Body of pancreas (tissue), 4 donors: Measurements from ENCODE around the gene IFNA16.

Experiments
- CTCF ChIP-seq, 7 experiments: fragments of 450-650 bp in 4 of 7; fragments of 200-600 bp in 3 of 7; sonication (generic) in 3 of 7; IDR thresholded peaks; one replicate each; pipeline ENCODE4 v1.5.1; 2016 to 2019; ENCODE audit warnings: antibody characterized with exemption in 7 of 7
- POLR2A ChIP-seq, 3 donors: fragments of 450-650 bp; IDR thresholded peaks; one replicate each; pipeline ENCODE4 v1.6.1; 2016; ENCODE audit warnings: antibody characterized with exemption in 3 of 3, mild to moderate bottlenecking in 2 of 3

GRCh38 chr9:21244836-21245235, 27.7 kb upstream of the IFNA16 start:
- no peak for TF ChIP-seq POLR2A (IDR thresholded peaks at IDR 0.05)
- TF ChIP-seq CTCF (IDR thresholded peaks at IDR 0.05) = no peak
